ENCODE results near the gene SMAD6.

SMAD6 gene

GRCh38 chr15:66758844-66759243, 56.8 kb downstream of the SMAD6 start:
- DNase-seq (ENCODE audit: low read depth): no peak

- no peak for DNase-seq (ENCODE audit: low read depth)
These were observed 58.3 kb downstream of the SMAD6 start for GRCh38 chr15:66760097-66760967.

GRCh38 chr15:66760968-66761725, 59.1 kb downstream of the SMAD6 start:
- DNase-seq (ENCODE audit: low read depth): no peak

- no peak for DNase-seq (ENCODE audit: low read depth)
These were observed 59.9 kb downstream of the SMAD6 start for GRCh38 chr15:66761726-66762595.

GRCh38 chr15:66763186-66764071, 61.4 kb downstream of the SMAD6 start:
- DNase-seq (ENCODE audit: low read depth): no peak

- DNase-seq (ENCODE audit: low read depth): no peak
These were observed 62.2 kb downstream of the SMAD6 start for GRCh38 chr15:66764072-66764786.

- no peak for DNase-seq (ENCODE audit: low read depth)
These were observed 63.6 kb downstream of the SMAD6 start for GRCh38 chr15:66765478-66766281.

GRCh38 chr15:66766282-66767230, 64.5 kb downstream of the SMAD6 start:
- no peak for DNase-seq (ENCODE audit: low read depth)

GRCh38 chr15:66767240-66767659, 65.2 kb downstream of the SMAD6 start:
- no peak for DNase-seq (ENCODE audit: low read depth)

GRCh38 chr15:66768987-66769386, 67.0 kb downstream of the SMAD6 start:
- no peak for DNase-seq (ENCODE audit: low read depth)

GRCh38 chr15:66770518-66771350, 68.7 kb downstream of the SMAD6 start:
- DNase-seq (ENCODE audit: low read depth): no peak

GRCh38 chr15:66771351-66771650, 69.3 kb downstream of the SMAD6 start:
- no peak for DNase-seq (ENCODE audit: low read depth)

GRCh38 chr15:66772604-66773128, 70.6 kb downstream of the SMAD6 start:
- no peak for DNase-seq (ENCODE audit: low read depth)

GRCh38 chr15:66773129-66773873, 71.3 kb downstream of the SMAD6 start:
- DNase-seq (ENCODE audit: low read depth): no peak

- peak; percentile 86 for DNase-seq (ENCODE audit: low read depth)
These were observed 72.2 kb downstream of the SMAD6 start for GRCh38 chr15:66774001-66774814.
